Stimulated activated naive B cell treated with anti-CD40 and anti-IgM and Interleukin-4, amounts not matched to agents 10 μg/mL and 1 μg/mL and 100 μg/mL, for 72 hours (primary cell): Measurements from ENCODE around the gene COX4I1.
"Not testable (repeated sequence)": the region's sequence is repeated elsewhere in the genome, so short reads cannot be mapped to it uniquely, and the experiment has no call there.

Experiments
- ATAC-seq, 2 donors: fragments of 150-1000 bp; cut with Tn5 transposase; replicated peaks; 2 replicates each; pipeline ENCODE4 v1.10.0; 2021; ENCODE audit warnings: moderate library complexity in 1 of 2
- DNase-seq: peaks from one replicate; pipeline ENCODE4 v3.0.0; 2021
- H3K27ac Mint-ChIP-seq: one replicate; pipeline ENCODE4 v1.8.0; 2022; ENCODE audit warnings: mild to moderate bottlenecking, mixed read lengths
- H3K27me3 Mint-ChIP-seq, 2 donors: one replicate each; pipeline ENCODE4 v1.8.0; 2022; ENCODE audit warnings: mixed read lengths in 2 of 2
- H3K36me3 Mint-ChIP-seq, 2 donors: one replicate each; pipeline ENCODE4 v1.8.0; 2022; ENCODE audit warnings: mixed read lengths in 2 of 2, mild to moderate bottlenecking in 1 of 2
- H3K4me1 Mint-ChIP-seq, 2 donors: one replicate each; pipeline ENCODE4 v1.8.0; 2022; ENCODE audit warnings: mixed read lengths in 2 of 2, mild to moderate bottlenecking in 1 of 2
- H3K4me3 Mint-ChIP-seq, 2 donors: one replicate each; pipeline ENCODE4 v1.8.0; 2022; ENCODE audit warnings: mild to moderate bottlenecking in 2 of 2, mixed read lengths in 2 of 2, moderate library complexity in 1 of 2
- H3K9me3 Mint-ChIP-seq, 2 donors: one replicate each; pipeline ENCODE4 v1.8.0; 2022; ENCODE audit warnings: mixed read lengths in 2 of 2, mild to moderate bottlenecking in 1 of 2

Gene COX4I1

DNA sequence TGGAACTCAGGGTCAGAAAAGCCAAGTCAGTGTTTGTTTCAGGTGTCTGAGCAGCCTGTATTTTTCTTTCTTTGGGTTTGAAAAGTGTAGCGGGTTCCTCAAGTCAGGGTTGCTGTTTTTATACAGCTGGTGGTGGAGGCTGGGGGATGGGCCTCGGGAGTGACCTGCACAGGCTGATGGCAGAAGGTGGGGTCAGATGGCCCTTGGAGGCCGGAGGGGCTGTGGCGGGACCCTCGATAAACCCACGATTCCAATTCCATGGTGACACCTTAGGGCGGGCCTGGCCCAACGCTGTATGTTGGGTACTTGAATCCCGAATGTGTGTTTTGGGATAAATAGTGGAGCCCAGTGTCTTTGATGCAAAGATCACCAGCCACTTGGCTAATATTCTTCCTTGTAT, 28.7 kb downstream of the COX4I1 start:
- Mint-ChIP-seq H3K4me1 (peaks cover 49 to 52% of the 10 kb centered on the region in 2 donors), H3K27ac (no peak overlapping the region), H3K9me3 (peaks cover 6% of the 10 kb centered on the region in 2 donors), H3K36me3 (peaks cover 3 to 9% of the 10 kb centered on the region in 2 donors), H3K4me3 (no peak overlapping the region), H3K27me3 (no peaks in the 10 kb centered on the region)
- ATAC-seq (no peak), DNase-seq (no peak)

DNA sequence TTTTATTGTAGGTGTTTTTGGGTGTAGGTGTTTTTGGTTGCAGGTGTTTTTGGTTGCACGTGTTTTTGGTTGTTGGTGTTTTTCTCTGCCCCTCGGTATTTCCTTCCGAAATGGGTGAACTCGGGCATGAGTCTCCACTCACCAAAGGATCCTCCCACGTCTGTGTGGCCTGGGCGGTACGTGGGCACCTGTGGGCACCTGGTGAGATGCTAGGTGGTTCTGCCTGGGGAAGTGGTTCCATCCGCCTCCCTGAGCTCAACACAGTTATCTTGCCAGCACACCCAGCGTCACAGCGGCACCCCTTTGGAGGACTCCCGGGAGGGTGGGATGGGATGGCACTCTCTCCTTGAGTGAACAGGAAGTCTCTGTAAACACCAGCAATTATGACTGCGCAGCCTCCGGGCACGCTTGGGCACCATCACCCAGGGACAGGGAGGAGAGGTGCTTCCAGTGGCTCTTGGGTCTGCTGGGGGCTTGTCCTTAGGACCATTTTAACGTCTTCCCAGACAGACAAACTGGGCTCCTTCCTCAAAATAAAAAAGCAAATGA, 29.8 kb downstream of the COX4I1 start:
- H3K27ac Mint-ChIP-seq, result peak overlapping the region; percentile 48
- peak overlapping the region; percentile 66 to 71 for H3K4me3 Mint-ChIP-seq
- ATAC-seq (peak; percentile 14 to 25), DNase-seq (no peak)
- H3K9me3 Mint-ChIP-seq, result peaks cover 8 to 10% of the 10 kb centered on the region in 2 donors
- peaks cover 7 to 13% of the 10 kb centered on the region in 2 donors for H3K36me3 Mint-ChIP-seq
- H3K4me1 Mint-ChIP-seq, result peaks cover 55 to 58% of the 10 kb centered on the region in 2 donors
- peaks cover 0 to 4% of the 10 kb centered on the region in 2 donors for H3K27me3 Mint-ChIP-seq

GRCh38 chr16:85829751-85830445, 30.4 kb downstream of the COX4I1 start:
- H3K4me3 Mint-ChIP-seq, result peak overlapping the region; percentile 66 to 71
- ATAC-seq (no peak), DNase-seq (no peak)
- H3K36me3 Mint-ChIP-seq, result peaks cover 7 to 13% of the 10 kb centered on the region in 2 donors
- peaks cover 0 to 4% of the 10 kb centered on the region in 2 donors for H3K27me3 Mint-ChIP-seq
- H3K9me3 Mint-ChIP-seq, result peaks cover 10% of the 10 kb centered on the region in 2 donors
- H3K4me1 Mint-ChIP-seq, result peaks cover 51 to 58% of the 10 kb centered on the region in 2 donors
- H3K27ac Mint-ChIP-seq, result peak overlapping the region; percentile 42

DNA sequence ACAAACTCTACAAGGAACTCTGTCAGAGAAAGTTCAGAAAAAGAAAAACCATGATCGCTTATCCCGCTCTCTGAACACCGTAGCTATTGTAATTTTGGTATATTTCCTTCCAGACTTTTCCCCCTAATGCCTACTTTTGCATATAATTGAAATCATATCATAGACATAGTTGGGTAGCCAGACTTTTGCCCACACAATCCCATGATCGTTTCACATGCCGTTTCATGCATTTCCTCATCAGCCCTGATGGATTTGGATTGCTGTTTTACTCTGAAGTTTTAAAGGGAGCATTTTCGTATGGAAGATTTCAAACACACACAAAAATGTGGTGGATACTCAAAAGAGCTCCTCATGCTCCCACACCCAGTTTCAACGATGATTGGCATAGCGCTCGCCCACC, 31.3 kb downstream of the COX4I1 start:
- H3K27ac Mint-ChIP-seq, result no peak overlapping the region
- DNase-seq, result no peak
- peaks cover 10% of the 10 kb centered on the region in 2 donors for H3K9me3 Mint-ChIP-seq
- no peak for ATAC-seq
- peaks cover 7 to 13% of the 10 kb centered on the region in 2 donors for H3K36me3 Mint-ChIP-seq
- H3K27me3 Mint-ChIP-seq, result peaks cover 0 to 4% of the 10 kb centered on the region in 2 donors
- H3K4me3 Mint-ChIP-seq, result no peak overlapping the region
- H3K4me1 Mint-ChIP-seq, result peaks cover 45 to 58% of the 10 kb centered on the region in 2 donors

- DNase-seq, result peak; percentile 78
- ATAC-seq, result peak; percentile 96 to 97
- Mint-ChIP-seq H3K27me3 (peaks cover 0 to 7% of the 10 kb centered on the region in 2 donors), H3K4me1 (peaks cover 35 to 48% of the 10 kb centered on the region in 2 donors), H3K4me3 (peak overlapping the region; percentile 47 to 77), H3K9me3 (peaks cover 10% of the 10 kb centered on the region in 2 donors), H3K36me3 (peaks cover 7 to 13% of the 10 kb centered on the region in 2 donors), H3K27ac (peak overlapping the region; percentile 85)
Observed at GRCh38 chr16:85832570-85833218, 33.2 kb downstream of the COX4I1 start.

DNA sequence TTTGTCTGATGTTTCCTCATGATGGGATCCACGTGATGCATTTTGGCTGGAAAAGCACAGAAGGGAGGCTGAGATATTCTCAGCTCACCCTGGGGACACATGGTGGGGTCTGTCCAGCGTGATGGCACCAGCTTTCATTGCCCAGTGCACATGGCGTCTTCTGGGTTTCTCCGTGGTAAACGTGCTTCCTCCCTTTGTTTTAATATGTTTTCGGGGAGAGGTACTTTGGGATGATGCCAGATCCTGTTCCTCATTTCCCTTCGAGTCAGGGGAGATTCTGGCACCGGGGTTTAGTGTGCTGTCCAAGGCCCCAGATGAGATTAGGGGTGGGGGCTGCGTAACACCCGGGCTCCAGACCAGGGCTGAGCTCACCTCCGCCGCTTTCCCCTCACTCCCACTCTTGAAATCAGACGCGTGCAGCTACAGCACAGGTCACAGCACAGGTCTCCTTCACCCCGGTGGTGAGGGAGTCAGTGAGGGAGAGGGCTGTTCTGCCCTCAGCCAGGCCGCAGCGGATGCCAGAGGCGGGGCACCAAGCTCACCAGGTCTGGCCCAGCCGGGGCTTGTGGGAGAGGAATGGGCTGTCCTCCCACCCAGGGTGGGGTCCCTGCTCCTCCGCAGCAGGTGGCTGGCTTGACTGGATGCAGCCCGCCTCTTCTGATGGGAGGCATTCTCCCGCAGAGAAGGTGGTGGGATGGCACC, 33.9 kb downstream of the COX4I1 start:
- H3K4me1 Mint-ChIP-seq, result peaks cover 35 to 48% of the 10 kb centered on the region in 2 donors
- H3K27ac Mint-ChIP-seq, result peak overlapping the region; percentile 91
- H3K4me3 Mint-ChIP-seq, result peak overlapping the region; percentile 40 to 77
- H3K36me3 Mint-ChIP-seq, result peaks cover 7 to 13% of the 10 kb centered on the region in 2 donors
- ATAC-seq (no peak), DNase-seq (no peak)
- peaks cover 10% of the 10 kb centered on the region in 2 donors for H3K9me3 Mint-ChIP-seq
- H3K27me3 Mint-ChIP-seq, result peaks cover 0 to 7% of the 10 kb centered on the region in 2 donors

DNA sequence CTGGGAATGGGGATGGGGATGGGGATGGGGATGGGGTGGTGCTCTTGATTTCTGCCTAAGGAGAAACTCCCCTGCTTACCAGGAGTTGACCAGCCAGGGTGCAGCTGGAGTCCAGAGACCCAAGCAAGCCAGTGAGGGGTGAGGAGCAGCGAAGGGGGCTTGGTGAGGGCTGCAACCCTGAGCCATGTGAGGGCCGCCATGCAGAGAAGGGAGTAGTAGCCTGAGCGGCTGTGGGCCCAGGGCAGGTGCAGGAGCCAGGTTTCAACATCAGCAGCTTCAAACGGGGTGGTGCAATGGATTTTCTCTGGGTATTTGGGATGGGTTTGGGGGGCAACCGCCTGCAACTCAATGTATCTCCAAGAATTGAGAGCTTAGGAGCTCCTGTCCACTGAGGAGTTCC, 35.2 kb downstream of the COX4I1 start:
- Mint-ChIP-seq H3K4me1 (peaks cover 33 to 49% of the 10 kb centered on the region in 2 donors), H3K27ac (no peak overlapping the region), H3K4me3 (no peak overlapping the region), H3K9me3 (peaks cover 4 to 5% of the 10 kb centered on the region in 2 donors), H3K36me3 (peaks cover 4 to 7% of the 10 kb centered on the region in 2 donors), H3K27me3 (peaks cover 0 to 7% of the 10 kb centered on the region in 2 donors)
- DNase-seq (no peak), ATAC-seq (no peak)

GRCh38 chr16:85835227-85835751, 35.8 kb downstream of the COX4I1 start:
- peaks cover 0 to 7% of the 10 kb centered on the region in 2 donors for H3K27me3 Mint-ChIP-seq
- peaks cover 30 to 50% of the 10 kb centered on the region in 2 donors for H3K4me1 Mint-ChIP-seq
- peaks cover 4 to 5% of the 10 kb centered on the region in 2 donors for H3K9me3 Mint-ChIP-seq
- H3K36me3 Mint-ChIP-seq, result peaks cover 4 to 7% of the 10 kb centered on the region in 2 donors
- no peak overlapping the region for H3K27ac Mint-ChIP-seq
- DNase-seq, result no peak
- H3K4me3 Mint-ChIP-seq, result no peak overlapping the region
- ATAC-seq, result no peak

DNA sequence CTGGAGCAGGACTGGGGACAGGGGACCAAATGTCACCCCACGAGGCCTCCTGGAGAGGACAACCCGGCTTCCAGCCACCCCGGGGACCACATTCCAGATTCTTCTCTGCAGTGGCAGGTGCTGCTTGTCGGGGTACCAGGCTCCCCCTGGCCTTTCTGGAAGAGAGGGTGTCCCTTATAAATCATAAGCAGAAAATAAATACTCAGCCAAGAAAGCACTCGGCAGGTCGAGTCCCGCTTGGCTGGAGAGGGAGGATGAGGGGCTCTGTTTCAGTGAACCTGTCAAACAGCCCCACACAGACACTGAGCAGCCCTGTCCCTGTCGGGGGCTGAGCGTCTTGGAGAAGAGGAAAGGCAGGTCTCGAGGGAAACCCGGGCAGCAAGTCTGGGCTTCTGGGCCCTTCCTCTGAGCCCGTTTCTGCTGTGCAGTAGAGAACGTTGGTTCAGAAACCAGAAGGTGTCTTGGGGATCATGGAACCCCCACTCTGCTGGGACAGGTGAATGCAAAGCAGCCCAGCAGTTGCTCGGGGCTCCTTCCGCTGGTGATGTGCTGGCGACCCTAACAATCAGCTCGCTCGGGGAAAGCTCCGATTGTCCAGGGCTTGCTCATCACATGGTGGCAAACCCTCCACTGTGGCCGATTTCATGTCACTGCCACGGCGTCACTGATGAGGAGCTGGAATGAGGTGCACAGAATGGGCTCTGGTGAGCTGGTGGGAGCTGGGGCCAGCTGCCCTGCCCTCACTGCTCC, 36.6 kb downstream of the COX4I1 start:
- Mint-ChIP-seq H3K27ac (no peak overlapping the region), H3K4me1 (peaks cover 30 to 42% of the 10 kb centered on the region in 2 donors), H3K36me3 (peaks cover 4 to 7% of the 10 kb centered on the region in 2 donors), H3K9me3 (peaks cover 4 to 5% of the 10 kb centered on the region in 2 donors), H3K4me3 (no peak overlapping the region), H3K27me3 (peaks cover 0 to 7% of the 10 kb centered on the region in 2 donors)
- ATAC-seq (no peak), DNase-seq (no peak)

GRCh38 chr16:85836706-85837582, 37.4 kb downstream of the COX4I1 start:
- peaks cover 26 to 38% of the 10 kb centered on the region in 2 donors for H3K4me1 Mint-ChIP-seq
- DNase-seq, result no peak
- peaks cover 4 to 7% of the 10 kb centered on the region in 2 donors for H3K36me3 Mint-ChIP-seq
- H3K9me3 Mint-ChIP-seq, result peaks cover 4% of the 10 kb centered on the region in 2 donors
- peaks cover 0 to 7% of the 10 kb centered on the region in 2 donors for H3K27me3 Mint-ChIP-seq
- no peak for ATAC-seq
- H3K27ac Mint-ChIP-seq, result peak overlapping the region; percentile 14
- H3K4me3 Mint-ChIP-seq, result no peak overlapping the region

DNA sequence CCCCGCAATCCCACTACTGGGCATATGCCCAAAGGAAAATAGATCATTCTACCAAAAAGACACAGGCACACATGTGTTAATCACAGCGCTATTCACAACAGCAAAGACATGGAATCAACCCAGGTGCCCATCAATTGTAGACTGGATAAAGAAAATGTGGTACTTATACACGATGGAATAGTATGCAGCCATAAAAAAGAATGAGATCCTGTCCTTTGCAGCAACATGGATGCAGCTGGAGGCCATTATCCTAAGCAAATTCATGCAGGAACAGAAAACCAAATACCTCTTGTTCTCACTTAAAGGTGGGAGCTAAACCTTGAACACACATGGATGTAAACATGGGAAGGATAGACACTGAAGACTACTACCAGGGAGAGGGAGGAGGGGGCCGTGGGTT, 38.2 kb downstream of the COX4I1 start:
- H3K9me3 Mint-ChIP-seq, H3K4me3 Mint-ChIP-seq, ATAC-seq, H3K27me3 Mint-ChIP-seq, DNase-seq, H3K36me3 Mint-ChIP-seq, H3K27ac Mint-ChIP-seq: not testable (repeated sequence)
- H3K4me1 Mint-ChIP-seq, result peaks cover 21 to 31% of the 10 kb centered on the region in 2 donors

DNA sequence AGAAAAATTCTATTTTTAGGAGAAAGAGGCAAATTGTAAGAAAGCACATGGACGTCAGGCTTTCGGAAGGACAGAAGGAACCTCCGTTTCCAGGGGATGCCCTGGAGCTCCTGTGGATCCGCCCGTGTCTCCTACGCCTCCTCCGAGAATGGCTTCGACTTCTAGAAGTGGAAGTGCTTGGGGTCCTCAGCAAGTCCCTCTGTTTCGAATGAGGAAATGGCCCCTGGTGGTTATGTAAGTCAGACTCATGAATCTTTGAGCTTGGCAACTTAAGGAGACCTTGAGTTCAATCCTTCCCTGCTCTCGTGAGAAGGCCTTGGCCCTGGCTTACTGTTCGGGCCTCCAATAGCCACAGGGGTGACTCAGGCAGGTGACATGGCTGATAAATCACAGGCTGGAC, 38.9 kb downstream of the COX4I1 start:
- H3K9me3 Mint-ChIP-seq, result peaks cover 4% of the 10 kb centered on the region in 2 donors
- ATAC-seq, result peak in 1 of 2 donors; percentile 34

More for the DNA sequence above, 38.9 kb downstream of the COX4I1 start:
- H3K27ac Mint-ChIP-seq, result no peak overlapping the region
- no peak overlapping the region for H3K4me3 Mint-ChIP-seq
- peaks cover 4% of the 10 kb centered on the region in 2 donors for H3K36me3 Mint-ChIP-seq
- no peak for DNase-seq
- peaks cover 14 to 24% of the 10 kb centered on the region in 2 donors for H3K4me1 Mint-ChIP-seq
- peaks cover 0 to 7% of the 10 kb centered on the region in 2 donors for H3K27me3 Mint-ChIP-seq
